Kidney epithelial cell (primary cell): ENCODE results near the gene HS3ST4. TPM values are rescaled to one million over a fixed set of nuclear protein-coding genes. Genes with fewer than 3 reads are reported as not detected.

Source experiments
- DNase-seq: peaks from one replicate; pipeline ENCODE4 v3.0.0-alpha.2; 2010; ENCODE audit warnings: low read depth
- H3K27me3 ChIP-seq: 2 replicates; pipeline ENCODE4 v1.6.0; 2011; ENCODE audit warnings: low read length; ENCODE audit not compliant: control insufficient read depth, insufficient read depth
- H3K36me3 ChIP-seq: 2 replicates; pipeline ENCODE4 v1.5.1; 2011; ENCODE audit warnings: low read length; ENCODE audit not compliant: control insufficient read depth, insufficient read depth
- H3K4me3 ChIP-seq: 2 replicates; pipeline ENCODE4 v1.5.1; 2011; ENCODE audit warnings: low read depth, mild to moderate bottlenecking, control low read depth, low read length
- total RNA-seq: library from RNA; depleted of rRNA; stranded (reverse); fragments of >200 nt; gene quantifications from 2 replicates; pipeline ENCODE4 v1.2.3, GENCODE V29; 2015
- TF ChIP-seq, protein P1 (sequence below): IDR thresholded peaks from 2 replicates; pipeline ENCODE4 v1.5.1; 2011; ENCODE audit warnings: mild to moderate bottlenecking, moderate library complexity, low read length, control low read depth, inconsistent platforms; ENCODE audit not compliant: insufficient read depth, poor library complexity, severe bottlenecking

HS3ST4 gene
- total RNA-seq, 1 donor from 2014 or later: 0.21 TPM

DNA sequence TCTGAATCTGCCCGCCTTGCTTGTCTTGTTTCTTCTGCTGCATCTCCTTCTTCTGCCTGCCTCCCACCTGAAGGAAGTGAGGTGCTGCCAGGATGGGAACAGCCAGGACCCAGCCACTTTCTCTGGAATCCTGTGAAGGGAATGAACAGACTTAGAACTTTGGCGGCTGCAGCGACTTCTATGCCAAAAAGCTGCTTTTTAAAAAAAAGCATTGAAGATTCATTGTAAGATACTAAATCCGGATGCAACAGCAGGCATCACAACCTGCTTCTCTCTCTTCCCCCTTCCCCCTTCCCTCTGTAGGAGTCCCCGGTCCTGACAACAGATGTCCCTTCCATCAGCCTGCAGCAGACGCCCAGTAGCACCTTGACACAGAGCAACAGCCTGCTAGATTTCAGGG is 176.3 kb downstream of the HS3ST4 start:
- Histone ChIP-seq H3K36me3 (no peaks in the 10 kb centered on the region), H3K27me3 (no peaks in the 10 kb centered on the region), H3K4me3 (no peak overlapping the region)
- TF ChIP-seq, protein P1, sequence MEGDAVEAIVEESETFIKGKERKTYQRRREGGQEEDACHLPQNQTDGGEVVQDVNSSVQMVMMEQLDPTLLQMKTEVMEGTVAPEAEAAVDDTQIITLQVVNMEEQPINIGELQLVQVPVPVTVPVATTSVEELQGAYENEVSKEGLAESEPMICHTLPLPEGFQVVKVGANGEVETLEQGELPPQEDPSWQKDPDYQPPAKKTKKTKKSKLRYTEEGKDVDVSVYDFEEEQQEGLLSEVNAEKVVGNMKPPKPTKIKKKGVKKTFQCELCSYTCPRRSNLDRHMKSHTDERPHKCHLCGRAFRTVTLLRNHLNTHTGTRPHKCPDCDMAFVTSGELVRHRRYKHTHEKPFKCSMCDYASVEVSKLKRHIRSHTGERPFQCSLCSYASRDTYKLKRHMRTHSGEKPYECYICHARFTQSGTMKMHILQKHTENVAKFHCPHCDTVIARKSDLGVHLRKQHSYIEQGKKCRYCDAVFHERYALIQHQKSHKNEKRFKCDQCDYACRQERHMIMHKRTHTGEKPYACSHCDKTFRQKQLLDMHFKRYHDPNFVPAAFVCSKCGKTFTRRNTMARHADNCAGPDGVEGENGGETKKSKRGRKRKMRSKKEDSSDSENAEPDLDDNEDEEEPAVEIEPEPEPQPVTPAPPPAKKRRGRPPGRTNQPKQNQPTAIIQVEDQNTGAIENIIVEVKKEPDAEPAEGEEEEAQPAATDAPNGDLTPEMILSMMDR: no peak
- no peak for DNase-seq

DNA sequence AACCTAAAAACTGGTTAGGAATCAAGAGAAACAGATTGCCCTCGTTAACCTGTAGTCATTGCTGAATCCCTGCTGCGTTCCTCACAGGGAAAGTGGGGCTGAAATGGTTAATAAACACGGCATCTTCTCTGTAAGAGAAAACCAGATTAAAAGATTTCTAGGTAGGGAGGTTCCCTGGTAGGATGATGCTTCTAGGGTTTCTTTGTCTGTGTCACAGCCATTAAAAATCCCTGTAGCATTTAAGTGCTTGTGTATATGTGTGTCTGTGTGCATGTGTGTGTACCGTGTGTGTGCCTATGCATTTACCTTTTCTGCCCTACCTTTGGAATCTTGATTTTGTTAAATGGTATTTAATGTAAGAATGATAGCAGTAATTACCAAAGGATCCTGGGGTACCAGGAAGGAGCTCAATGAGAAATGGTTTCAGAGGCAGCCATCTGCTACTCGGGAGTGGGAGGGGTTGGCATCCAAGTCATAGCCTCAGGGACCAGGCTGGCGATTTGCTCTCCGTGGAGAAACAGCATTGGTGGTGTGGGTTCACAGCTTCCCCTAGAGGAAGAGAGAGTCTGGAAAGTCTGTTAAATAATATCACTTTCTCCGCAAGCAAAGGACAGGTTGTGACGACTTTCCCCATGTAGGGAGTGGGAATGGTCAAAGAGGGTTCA is 177.1 kb downstream of the HS3ST4 start:
- no peaks in the 10 kb centered on the region for H3K36me3 ChIP-seq
- no peak for DNase-seq
- TF ChIP-seq, protein P1: no peak
- H3K4me3 ChIP-seq: no peak overlapping the region
- no peaks in the 10 kb centered on the region for H3K27me3 ChIP-seq

DNA sequence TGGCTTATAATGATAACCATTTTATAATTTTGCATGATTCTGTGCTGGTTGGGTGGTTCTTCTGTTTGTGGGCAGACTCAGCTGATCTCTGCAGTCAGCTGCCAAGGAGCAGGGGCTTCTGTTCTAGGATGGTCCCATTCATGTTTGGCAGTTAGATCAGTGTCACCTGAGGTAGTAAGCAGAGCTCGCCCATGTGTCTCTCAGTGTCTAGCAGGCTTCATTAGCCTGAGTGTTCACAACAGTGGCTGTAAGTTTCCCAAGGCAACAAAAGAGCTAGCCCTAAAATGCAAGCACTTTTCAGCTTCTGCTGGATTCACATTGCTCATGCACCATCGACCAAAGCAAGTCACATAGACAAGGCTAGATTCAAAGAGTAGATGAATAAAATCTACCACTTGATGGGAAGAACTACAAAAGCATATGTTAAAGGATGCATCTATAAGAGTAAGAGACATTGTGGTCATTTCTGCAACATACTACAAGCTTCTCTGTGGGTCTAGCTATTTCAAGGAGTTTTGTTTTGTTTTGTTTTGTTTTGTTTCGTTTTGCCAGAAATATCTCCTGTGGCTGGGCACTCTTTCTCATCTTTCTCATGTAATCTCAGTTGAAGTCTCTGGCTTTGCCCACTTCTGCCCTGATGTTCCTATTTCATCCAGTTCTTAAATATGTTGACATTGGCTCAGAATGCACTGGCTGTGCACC is 180.8 kb downstream of the HS3ST4 start:
- no peak overlapping the region for H3K4me3 ChIP-seq
- no peaks in the 10 kb centered on the region for H3K36me3 ChIP-seq
- no peaks in the 10 kb centered on the region for H3K27me3 ChIP-seq
- DNase-seq: no peak
- TF ChIP-seq, protein P1: no peak

DNA sequence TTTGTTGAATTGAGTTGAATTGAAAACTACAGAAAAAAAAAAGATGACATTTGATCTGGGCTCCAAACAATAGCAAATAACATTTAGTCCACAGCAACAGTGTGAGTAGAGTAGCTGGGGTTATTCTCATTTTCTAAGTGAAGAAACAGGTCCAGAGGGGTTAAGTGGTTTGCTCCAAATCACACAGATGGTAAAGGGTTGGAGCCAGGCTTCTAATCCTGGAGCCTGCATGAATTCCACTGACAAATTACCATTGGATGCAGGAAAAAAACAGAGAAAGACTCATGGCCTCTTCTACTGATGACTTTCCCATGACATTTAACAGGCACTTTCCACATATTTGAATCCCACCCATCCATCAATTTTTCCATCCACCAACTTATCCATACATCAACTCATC is 182.4 kb downstream of the HS3ST4 start:
- TF ChIP-seq, protein P1: no peak
- Histone ChIP-seq H3K27me3 (no peaks in the 10 kb centered on the region), H3K4me3 (no peak overlapping the region), H3K36me3 (no peaks in the 10 kb centered on the region)
- DNase-seq: no peak

DNA sequence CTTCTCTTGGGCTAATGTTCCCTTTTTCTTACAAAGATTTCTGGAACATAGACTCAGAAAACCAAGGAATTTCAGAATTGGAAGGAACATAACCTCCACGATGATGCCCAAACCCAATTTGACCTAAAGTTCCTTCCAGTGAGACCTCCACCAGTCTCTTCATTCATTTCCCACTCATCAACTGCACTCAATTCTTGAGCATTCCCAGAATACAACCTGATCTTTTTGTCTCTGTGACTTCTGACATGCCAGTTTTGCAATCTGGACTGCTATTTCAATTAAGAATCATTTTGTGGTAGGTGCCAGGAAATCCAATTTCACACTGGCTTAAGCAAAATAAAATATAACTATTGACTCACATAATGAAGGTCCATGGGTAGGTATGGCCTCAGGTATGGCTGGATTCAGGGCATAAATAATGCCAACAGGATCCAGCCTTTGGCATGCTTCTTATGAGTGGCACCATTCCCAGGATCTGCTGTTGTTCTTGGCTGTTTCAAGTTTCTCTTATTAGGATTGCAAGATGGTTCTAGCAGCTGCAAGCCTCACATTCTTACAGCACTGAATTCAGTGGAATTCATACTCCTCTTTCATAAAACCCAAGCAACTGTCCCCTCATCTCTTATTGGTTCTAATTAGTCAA is 184.3 kb downstream of the HS3ST4 start:
- Histone ChIP-seq H3K27me3 (no peaks in the 10 kb centered on the region), H3K36me3 (no peaks in the 10 kb centered on the region), H3K4me3 (no peak overlapping the region)
- TF ChIP-seq, protein P1: no peak
- DNase-seq: no peak
